Dermis blood vessel endothelial cell (primary cell): ENCODE measurements around the gene LGALS9. TPM values are rescaled to one million over a fixed set of nuclear protein-coding genes. Genes with fewer than 3 reads are reported as not detected.
A peak's percentile ranks its signal among the peaks of the same experiment; 100 is the strongest.
"Not testable (repeated sequence)": the region's sequence is repeated elsewhere in the genome, so short reads cannot be mapped to it uniquely, and the experiment has no call there.

Source experiments
- DNase-seq: peaks from one replicate; pipeline ENCODE4 v3.0.0; 2010
- total RNA-seq: library from RNA; depleted of rRNA; stranded (reverse); fragments of >200 nt; gene quantifications from 2 replicates; pipeline ENCODE4 v1.2.3, GENCODE V29; 2014

The LGALS9 gene
- total RNA-seq, 1 donor from 2014 or later: 47.3 TPM

GRCh38 chr17:27603880-27604794, 26.9 kb upstream of the LGALS9 start:
- DNase-seq: no peak

- no peak for DNase-seq
Observed at GRCh38 chr17:27605409-27605808, 25.6 kb upstream of the LGALS9 start.

- DNase-seq: no peak
Observed at GRCh38 chr17:27607521-27608091, 23.4 kb upstream of the LGALS9 start.

GRCh38 chr17:27608328-27609230, 22.4 kb upstream of the LGALS9 start:
- DNase-seq: no peak

GRCh38 chr17:27609611-27610303, 21.2 kb upstream of the LGALS9 start:
- DNase-seq: peak; percentile 63

GRCh38 chr17:27610304-27610677, 20.7 kb upstream of the LGALS9 start:
- no peak for DNase-seq

- no peak for DNase-seq
Observed at GRCh38 chr17:27612160-27612770, 18.7 kb upstream of the LGALS9 start.

- DNase-seq: no peak
Observed at GRCh38 chr17:27613433-27613832, 17.6 kb upstream of the LGALS9 start.

GRCh38 chr17:27615121-27615520, 15.9 kb upstream of the LGALS9 start:
- no peak for DNase-seq

GRCh38 chr17:27616414-27616813, 14.6 kb upstream of the LGALS9 start:
- DNase-seq: no peak

- no peak for DNase-seq
Observed at GRCh38 chr17:27618417-27618816, 12.6 kb upstream of the LGALS9 start.

GRCh38 chr17:27620721-27621120, 10.3 kb upstream of the LGALS9 start:
- DNase-seq: peak; percentile 69

GRCh38 chr17:27621536-27621935, 9.5 kb upstream of the LGALS9 start:
- DNase-seq: no peak

- DNase-seq: no peak
Observed at GRCh38 chr17:27621942-27622559, 8.9 kb upstream of the LGALS9 start.

GRCh38 chr17:27622986-27623385, 8.0 kb upstream of the LGALS9 start:
- DNase-seq: no peak

- no peak for DNase-seq
Observed at GRCh38 chr17:27623614-27624013, 7.4 kb upstream of the LGALS9 start.

GRCh38 chr17:27624539-27624938, 6.4 kb upstream of the LGALS9 start:
- DNase-seq: no peak

GRCh38 chr17:27625856-27626255, 5.1 kb upstream of the LGALS9 start:
- DNase-seq: no peak

- no peak for DNase-seq
Observed at GRCh38 chr17:27627514-27627913, 3.5 kb upstream of the LGALS9 start.

GRCh38 chr17:27628376-27628775, 2.6 kb upstream of the LGALS9 start:
- no peak for DNase-seq

GRCh38 chr17:27629260-27629659, 1.7 kb upstream of the LGALS9 start:
- not testable (repeated sequence) for DNase-seq

GRCh38 chr17:27631411-27631760, 398 bp downstream of the LGALS9 start:
- peak; percentile 22 for DNase-seq
